ENCODE measurements around the gene SPN.
"Not testable (repeated sequence)": the region's sequence is repeated elsewhere in the genome, so short reads cannot be mapped to it uniquely, and the experiment has no call there.

DNA sequence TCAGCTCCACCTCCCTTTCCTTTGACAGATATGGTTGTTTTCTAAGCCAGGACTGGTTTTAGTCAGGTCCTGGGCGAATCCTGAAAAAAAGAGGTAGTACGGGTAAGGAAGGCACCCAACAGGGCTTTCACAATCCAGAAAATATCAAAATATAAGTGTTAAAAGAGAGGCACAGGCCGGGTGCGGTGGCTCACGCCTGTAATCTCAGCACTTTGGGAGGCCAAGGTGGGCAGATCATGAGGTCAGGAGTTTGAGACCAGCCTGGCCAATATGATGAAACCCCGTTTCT is 4.2 kb downstream of the SPN start:
- not testable (repeated sequence) for TF ChIP-seq EZH2 (IDR thresholded peaks at IDR 0.05; ENCODE audit: insufficient read depth, poor library complexity, severe bottlenecking); EZH2phosphoT487 (IDR thresholded peaks at IDR 0.05; ENCODE audit: insufficient read depth, low read depth)
